OCI-LY1 (cell line): ENCODE results near the gene ZNF282.

ENCODE experiments used
- H2AFZ ChIP-seq: fragments of 200-600 bp; sonication (generic), shearing (Covaris generic); 2 replicates; pipeline ENCODE4 v1.6.0; 2014; ENCODE audit warnings: antibody characterized with exemption, mild to moderate bottlenecking, low read length
- H3F3A ChIP-seq: fragments of 200-600 bp; sonication (generic), shearing (Covaris generic); 2 replicates; pipeline ENCODE4 v1.6.0; 2014; ENCODE audit warnings: mild to moderate bottlenecking, antibody characterized with exemption, low read length, moderate library complexity; ENCODE audit not compliant: insufficient read depth
- H3K27ac ChIP-seq: fragments of 200-600 bp; sonication (generic); 2 replicates; pipeline ENCODE4 v1.5.1; 2014; ENCODE audit warnings: low read length, mixed run types, mild to moderate bottlenecking, low read depth; ENCODE audit not compliant: poor library complexity, severe bottlenecking
- H3K27me3 ChIP-seq: fragments of 200-600 bp; sonication (generic); 2 replicates; pipeline ENCODE4 v1.6.0; 2014; ENCODE audit warnings: antibody characterized with exemption, mild to moderate bottlenecking, low read length, moderate library complexity; ENCODE audit not compliant: insufficient read depth
- H3K36me3 ChIP-seq: fragments of 200-600 bp; sonication (generic); 2 replicates; pipeline ENCODE4 v1.6.1; 2014; ENCODE audit warnings: mild to moderate bottlenecking, antibody characterized with exemption, low read length, moderate library complexity, mixed read lengths; ENCODE audit not compliant: insufficient read depth
- H3K4me1 ChIP-seq: fragments of 200-600 bp; sonication (generic); 2 replicates; pipeline ENCODE4 v1.5.1; 2014; ENCODE audit warnings: mild to moderate bottlenecking, low read length, moderate library complexity; ENCODE audit not compliant: insufficient read depth, severe bottlenecking
- H3K4me2 ChIP-seq: fragments of 200-600 bp; sonication (generic), shearing (Covaris generic); 2 replicates; pipeline ENCODE4 v1.6.1; 2014; ENCODE audit warnings: low read length
- H3K4me3 ChIP-seq: fragments of 200-600 bp; sonication (generic); 2 replicates; pipeline ENCODE4 v1.5.1; 2014; ENCODE audit warnings: low read length, low read depth, mild to moderate bottlenecking, mixed read lengths; ENCODE audit not compliant: poor library complexity, severe bottlenecking
- H3K79me2 ChIP-seq: fragments of 200-600 bp; shearing (Covaris generic); 2 replicates; pipeline ENCODE4 v1.6.1; 2016; ENCODE audit warnings: mixed run types, low read length, mixed read lengths; ENCODE audit not compliant: insufficient read depth
- H3K9ac ChIP-seq: fragments of 200-600 bp; sonication (generic), shearing (Covaris generic); 2 replicates; pipeline ENCODE4 v1.6.1; 2014; ENCODE audit warnings: mild to moderate bottlenecking, low read length, mixed read lengths
- H3K9me2 ChIP-seq: fragments of 200-600 bp; sonication (generic), shearing (Covaris generic); 2 replicates; pipeline ENCODE4 v1.6.1; 2014; ENCODE audit warnings: low read depth, mild to moderate bottlenecking, low read length, mixed read lengths
- H3K9me3 ChIP-seq: fragments of 200-600 bp; shearing (Covaris generic); 2 replicates; pipeline ENCODE4 v1.6.1; 2014; ENCODE audit warnings: low read length, mixed read lengths
- H4K20me1 ChIP-seq: fragments of 200-600 bp; sonication (generic), shearing (Covaris generic); 2 replicates; pipeline ENCODE4 v1.6.0; 2016; ENCODE audit warnings: mild to moderate bottlenecking, low read length; ENCODE audit not compliant: insufficient read depth
- EZH2 ChIP-seq: fragments of 200-600 bp; sonication (generic), shearing (Covaris generic); IDR thresholded peaks from 2 replicates; pipeline ENCODE4 v1.8.0; 2017; ENCODE audit warnings: borderline replicate concordance, mixed run types, mild to moderate bottlenecking, antibody characterized with exemption, low read length, moderate library complexity, mixed read lengths
- TF ChIP-seq, protein P1 (sequence below): fragments of 200-600 bp; sonication (generic), shearing (Covaris generic); IDR thresholded peaks from 2 replicates; pipeline ENCODE4 v1.5.1; 2017; ENCODE audit warnings: mild to moderate bottlenecking, antibody characterized with exemption, low read length, moderate library complexity, mixed read lengths

The ZNF282 gene

DNA sequence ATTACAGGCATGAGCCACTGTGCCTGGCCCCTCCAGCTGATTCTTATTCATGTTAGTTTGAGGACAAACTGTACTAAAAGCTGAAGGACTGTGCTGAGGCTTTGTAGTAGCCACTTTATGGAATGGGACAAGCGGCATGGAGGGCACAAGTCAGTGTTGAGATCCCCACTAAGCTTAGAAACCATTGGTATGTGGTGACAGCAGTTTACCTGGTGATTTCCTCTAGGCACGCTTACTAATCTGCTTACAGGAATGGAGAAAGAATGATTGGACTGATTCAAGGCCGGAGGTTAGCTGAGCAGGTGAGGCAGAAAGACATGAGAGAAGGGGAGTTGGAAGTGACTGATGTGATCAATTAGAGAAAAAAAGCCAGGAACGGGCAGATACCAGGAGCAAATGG, 44.4 kb upstream of the ZNF282 start:
- H3K79me2 ChIP-seq: peaks cover 18% of the 10 kb centered on the region
- no peak overlapping the region for H3K4me3 ChIP-seq
- H3K36me3 ChIP-seq: peaks cover 25% of the 10 kb centered on the region
- peaks cover 12% of the 10 kb centered on the region for H3K4me1 ChIP-seq
- H2AFZ ChIP-seq: no peak overlapping the region
- H3K9ac ChIP-seq: no peak overlapping the region
- H3F3A ChIP-seq: no peaks in the 10 kb centered on the region
- no peaks in the 10 kb centered on the region for H4K20me1 ChIP-seq
- no peak overlapping the region for H3K27ac ChIP-seq
- H3K9me2 ChIP-seq: no peaks in the 10 kb centered on the region
- no peaks in the 10 kb centered on the region for H3K27me3 ChIP-seq
- no peaks in the 10 kb centered on the region for H3K9me3 ChIP-seq
- no peak overlapping the region for H3K4me2 ChIP-seq
- no peak for TF ChIP-seq EZH2
- TF ChIP-seq, protein P1, sequence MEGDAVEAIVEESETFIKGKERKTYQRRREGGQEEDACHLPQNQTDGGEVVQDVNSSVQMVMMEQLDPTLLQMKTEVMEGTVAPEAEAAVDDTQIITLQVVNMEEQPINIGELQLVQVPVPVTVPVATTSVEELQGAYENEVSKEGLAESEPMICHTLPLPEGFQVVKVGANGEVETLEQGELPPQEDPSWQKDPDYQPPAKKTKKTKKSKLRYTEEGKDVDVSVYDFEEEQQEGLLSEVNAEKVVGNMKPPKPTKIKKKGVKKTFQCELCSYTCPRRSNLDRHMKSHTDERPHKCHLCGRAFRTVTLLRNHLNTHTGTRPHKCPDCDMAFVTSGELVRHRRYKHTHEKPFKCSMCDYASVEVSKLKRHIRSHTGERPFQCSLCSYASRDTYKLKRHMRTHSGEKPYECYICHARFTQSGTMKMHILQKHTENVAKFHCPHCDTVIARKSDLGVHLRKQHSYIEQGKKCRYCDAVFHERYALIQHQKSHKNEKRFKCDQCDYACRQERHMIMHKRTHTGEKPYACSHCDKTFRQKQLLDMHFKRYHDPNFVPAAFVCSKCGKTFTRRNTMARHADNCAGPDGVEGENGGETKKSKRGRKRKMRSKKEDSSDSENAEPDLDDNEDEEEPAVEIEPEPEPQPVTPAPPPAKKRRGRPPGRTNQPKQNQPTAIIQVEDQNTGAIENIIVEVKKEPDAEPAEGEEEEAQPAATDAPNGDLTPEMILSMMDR: no peak

- no peak overlapping the region for H3K27ac ChIP-seq
Observed at GRCh38 chr7:149153346-149153745, 42.0 kb upstream of the ZNF282 start.

DNA sequence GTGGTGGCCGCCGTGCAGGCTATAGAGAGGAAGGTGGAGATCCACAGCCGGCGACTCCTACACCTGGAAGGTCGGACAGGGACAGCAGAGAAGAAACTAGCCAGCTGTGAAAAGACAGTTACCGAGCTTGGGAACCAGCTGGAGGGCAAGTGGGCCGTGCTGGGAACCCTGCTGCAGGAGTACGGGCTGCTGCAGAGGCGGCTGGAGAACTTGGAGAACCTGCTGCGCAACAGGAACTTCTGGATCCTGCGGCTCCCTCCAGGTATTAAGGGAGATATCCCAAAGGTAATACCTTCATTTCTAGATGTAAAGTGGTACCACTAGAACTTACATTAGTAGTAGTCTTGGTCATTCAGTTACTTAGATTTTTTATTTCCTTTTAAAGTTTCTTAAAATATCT, 41.3 kb upstream of the ZNF282 start:
- H3K9me2 ChIP-seq: no peaks in the 10 kb centered on the region
- no peak for TF ChIP-seq EZH2
- TF ChIP-seq, protein P1: no peak
- H3K27me3 ChIP-seq: no peaks in the 10 kb centered on the region
- H2AFZ ChIP-seq: no peak overlapping the region
- no peak overlapping the region for H3K27ac ChIP-seq
- peaks cover 49% of the 10 kb centered on the region for H3K36me3 ChIP-seq
- H3K4me1 ChIP-seq: no peaks in the 10 kb centered on the region
- no peaks in the 10 kb centered on the region for H4K20me1 ChIP-seq
- no peaks in the 10 kb centered on the region for H3F3A ChIP-seq
- H3K4me3 ChIP-seq: no peak overlapping the region
- peaks cover 18% of the 10 kb centered on the region for H3K79me2 ChIP-seq
- H3K9ac ChIP-seq: no peak overlapping the region
- no peak overlapping the region for H3K4me2 ChIP-seq
- H3K9me3 ChIP-seq: no peaks in the 10 kb centered on the region

More at GRCh38 chr7:149153346-149153745, 42.0 kb upstream of the ZNF282 start:
- Histone ChIP-seq H3F3A (no peaks in the 10 kb centered on the region), H3K9me3 (no peaks in the 10 kb centered on the region), H3K36me3 (peaks cover 44% of the 10 kb centered on the region), H3K4me1 (peaks cover 6% of the 10 kb centered on the region), H3K9me2 (no peaks in the 10 kb centered on the region), H3K79me2 (peaks cover 18% of the 10 kb centered on the region), H3K27me3 (no peaks in the 10 kb centered on the region), H2AFZ (no peak overlapping the region), H3K4me2 (no peak overlapping the region), H4K20me1 (no peaks in the 10 kb centered on the region), H3K9ac (no peak overlapping the region), H3K4me3 (no peak overlapping the region)
- TF ChIP-seq, protein P1: no peak
- no peak for TF ChIP-seq EZH2
